GM12878 (cell line): Measurements from ENCODE around the gene TRABD.

Experiments
- ATF7 ChIP-seq: fragments of 450-650 bp; IDR thresholded peaks from 2 replicates; pipeline ENCODE4 v1.6.1; 2016; ENCODE audit warnings: low read depth, mild to moderate bottlenecking
- CHD2 ChIP-seq: IDR thresholded peaks from 2 replicates; pipeline ENCODE4 v1.6.1; 2011; ENCODE audit warnings: low read depth, low read length, improper control_type of control experiment, borderline replicate concordance
- CHD4 ChIP-seq: fragments of 200-600 bp; sonication (generic); IDR thresholded peaks from 2 replicates; pipeline ENCODE4 v1.6.1; 2016; ENCODE audit warnings: mild to moderate bottlenecking
- SIN3A ChIP-seq: IDR thresholded peaks from 2 replicates; pipeline ENCODE4 v1.6.1; 2012; ENCODE audit warnings: low read depth, low read length, improper control_type of control experiment
- TCF7 ChIP-seq: IDR thresholded peaks from 2 replicates; pipeline ENCODE4 v1.6.1; 2014; ENCODE audit warnings: antibody characterized with exemption, borderline replicate concordance
- TF ChIP-seq, protein P1 (sequence below), 3 experiments: IDR thresholded peaks in 2 of 3; conservative IDR thresholded peaks in 1 of 3; 2 replicates each; pipeline ENCODE4 v1.5.1; 2011; ENCODE audit warnings: low read depth in 3 of 3, low read length in 3 of 3, mild to moderate bottlenecking in 3 of 3, control low read depth in 2 of 3, moderate library complexity in 2 of 3, inconsistent platforms in 1 of 3, mixed read lengths in 1 of 3; ENCODE audit not compliant: control insufficient read depth in 2 of 3, insufficient read depth in 1 of 3; ENCODE audit errors: extremely low read depth in 1 of 3
- TF ChIP-seq, protein P2 (sequence below): IDR thresholded peaks from 2 replicates; pipeline ENCODE4 v1.6.1; 2011; ENCODE audit warnings: mild to moderate bottlenecking, low read depth, low read length, moderate library complexity; ENCODE audit not compliant: insufficient replicate concordance
- TF ChIP-seq, protein P3 (sequence below): IDR thresholded peaks from 2 replicates; pipeline ENCODE4 v1.6.1; 2012; ENCODE audit warnings: low read depth, low read length, improper control_type of control experiment
- TF ChIP-seq, protein P4 (sequence below): IDR thresholded peaks from 2 replicates; pipeline ENCODE4 v1.6.1; 2011; ENCODE audit warnings: low read depth, low read length, improper control_type of control experiment, borderline replicate concordance

DNA sequence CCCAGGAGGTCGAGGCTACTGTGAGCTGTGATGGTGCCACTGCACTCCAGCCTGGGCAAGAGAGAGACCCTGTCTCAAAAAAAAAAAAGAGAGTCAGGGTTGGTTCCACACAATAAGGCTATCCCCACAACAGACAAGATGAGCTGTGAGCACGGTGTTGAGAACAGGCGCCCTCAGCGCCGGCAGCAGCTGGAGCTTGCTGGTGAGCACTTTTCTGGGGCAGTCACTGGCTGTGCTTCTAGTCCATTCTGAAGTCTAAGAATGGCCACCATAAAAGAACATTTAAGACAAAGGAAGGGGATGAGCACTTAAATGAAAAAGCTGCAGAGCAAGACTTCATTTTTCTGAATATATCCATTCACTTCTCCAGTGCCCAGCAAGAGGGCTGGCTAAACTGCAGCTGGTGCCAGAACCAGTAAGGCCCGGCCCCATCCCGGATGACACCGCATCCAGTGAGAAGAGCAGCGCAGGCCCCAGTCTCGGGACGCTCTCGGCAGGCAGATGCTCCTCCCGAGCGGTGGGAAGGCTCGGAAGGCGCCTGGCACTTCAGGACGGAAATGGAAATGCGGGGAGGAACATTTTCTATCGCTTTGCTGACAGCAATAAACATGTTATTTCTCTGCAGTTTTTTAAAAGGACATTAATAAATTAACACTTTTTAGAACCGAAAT lies 46.9 kb downstream of the TRABD start:
- TF ChIP-seq ATF7: no peak
- no peak for TF ChIP-seq TCF7
- TF ChIP-seq CHD2: no peak
- TF ChIP-seq, protein P1, sequence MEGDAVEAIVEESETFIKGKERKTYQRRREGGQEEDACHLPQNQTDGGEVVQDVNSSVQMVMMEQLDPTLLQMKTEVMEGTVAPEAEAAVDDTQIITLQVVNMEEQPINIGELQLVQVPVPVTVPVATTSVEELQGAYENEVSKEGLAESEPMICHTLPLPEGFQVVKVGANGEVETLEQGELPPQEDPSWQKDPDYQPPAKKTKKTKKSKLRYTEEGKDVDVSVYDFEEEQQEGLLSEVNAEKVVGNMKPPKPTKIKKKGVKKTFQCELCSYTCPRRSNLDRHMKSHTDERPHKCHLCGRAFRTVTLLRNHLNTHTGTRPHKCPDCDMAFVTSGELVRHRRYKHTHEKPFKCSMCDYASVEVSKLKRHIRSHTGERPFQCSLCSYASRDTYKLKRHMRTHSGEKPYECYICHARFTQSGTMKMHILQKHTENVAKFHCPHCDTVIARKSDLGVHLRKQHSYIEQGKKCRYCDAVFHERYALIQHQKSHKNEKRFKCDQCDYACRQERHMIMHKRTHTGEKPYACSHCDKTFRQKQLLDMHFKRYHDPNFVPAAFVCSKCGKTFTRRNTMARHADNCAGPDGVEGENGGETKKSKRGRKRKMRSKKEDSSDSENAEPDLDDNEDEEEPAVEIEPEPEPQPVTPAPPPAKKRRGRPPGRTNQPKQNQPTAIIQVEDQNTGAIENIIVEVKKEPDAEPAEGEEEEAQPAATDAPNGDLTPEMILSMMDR (IDR thresholded peaks at IDR 0.05 in 2 of 3, conservative IDR thresholded peaks at IDR 0.05 in 1 of 3; ENCODE audit: control insufficient read depth in 2 of 3, extremely low read depth in 1 of 3, insufficient read depth in 1 of 3, low read depth in 3 of 3, low read length in 3 of 3): no peak
- TF ChIP-seq, protein P2, sequence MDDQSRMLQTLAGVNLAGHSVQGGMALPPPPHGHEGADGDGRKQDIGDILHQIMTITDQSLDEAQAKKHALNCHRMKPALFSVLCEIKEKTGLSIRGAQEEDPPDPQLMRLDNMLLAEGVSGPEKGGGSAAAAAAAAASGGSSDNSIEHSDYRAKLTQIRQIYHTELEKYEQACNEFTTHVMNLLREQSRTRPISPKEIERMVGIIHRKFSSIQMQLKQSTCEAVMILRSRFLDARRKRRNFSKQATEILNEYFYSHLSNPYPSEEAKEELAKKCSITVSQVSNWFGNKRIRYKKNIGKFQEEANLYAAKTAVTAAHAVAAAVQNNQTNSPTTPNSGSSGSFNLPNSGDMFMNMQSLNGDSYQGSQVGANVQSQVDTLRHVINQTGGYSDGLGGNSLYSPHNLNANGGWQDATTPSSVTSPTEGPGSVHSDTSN: no peak
- TF ChIP-seq CHD4: no peak
- TF ChIP-seq, protein P3, sequence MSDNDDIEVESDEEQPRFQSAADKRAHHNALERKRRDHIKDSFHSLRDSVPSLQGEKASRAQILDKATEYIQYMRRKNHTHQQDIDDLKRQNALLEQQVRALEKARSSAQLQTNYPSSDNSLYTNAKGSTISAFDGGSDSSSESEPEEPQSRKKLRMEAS: no peak
- TF ChIP-seq, protein P4, sequence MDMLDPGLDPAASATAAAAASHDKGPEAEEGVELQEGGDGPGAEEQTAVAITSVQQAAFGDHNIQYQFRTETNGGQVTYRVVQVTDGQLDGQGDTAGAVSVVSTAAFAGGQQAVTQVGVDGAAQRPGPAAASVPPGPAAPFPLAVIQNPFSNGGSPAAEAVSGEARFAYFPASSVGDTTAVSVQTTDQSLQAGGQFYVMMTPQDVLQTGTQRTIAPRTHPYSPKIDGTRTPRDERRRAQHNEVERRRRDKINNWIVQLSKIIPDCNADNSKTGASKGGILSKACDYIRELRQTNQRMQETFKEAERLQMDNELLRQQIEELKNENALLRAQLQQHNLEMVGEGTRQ: no peak
- TF ChIP-seq SIN3A: no peak
